Fibroblast of lung (primary cell): Measurements from ENCODE around the gene OR2L5.

Experiments
- EZH2 ChIP-seq: IDR thresholded peaks from 2 replicates; pipeline ENCODE4 v1.5.1; 2012; ENCODE audit warnings: low read length, control low read depth, mild to moderate bottlenecking; ENCODE audit errors: missing control alignments
- TF ChIP-seq, protein P1 (sequence below), 2 donors: IDR thresholded peaks in 1 of 2; conservative IDR thresholded peaks in 1 of 2; 1 replicate in 1 of 2; 2 replicates in 1 of 2; pipeline ENCODE4 v1.5.1; 2011 to 2012; ENCODE audit warnings: low read length in 2 of 2, control low read depth in 1 of 2, inconsistent platforms in 1 of 2, low read depth in 1 of 2, mild to moderate bottlenecking in 1 of 2

DNA sequence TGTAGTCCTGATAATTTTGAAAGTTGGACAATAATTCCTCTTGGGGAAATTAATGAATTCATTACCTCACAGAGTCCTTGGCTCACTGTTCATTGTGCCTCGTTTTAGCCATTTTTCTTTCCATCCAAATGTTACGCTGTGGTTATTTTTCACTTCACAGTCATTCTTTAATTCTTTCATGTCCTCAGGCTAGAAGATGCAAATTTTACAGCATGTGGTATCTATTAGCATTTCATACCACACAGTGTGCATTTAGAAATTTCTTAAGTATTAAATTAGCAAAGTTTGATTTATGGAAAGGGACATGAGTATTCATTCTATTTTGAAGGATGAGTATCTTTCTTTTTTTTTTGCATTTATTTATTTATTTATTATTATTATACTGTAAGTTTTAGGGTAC, 51.6 kb downstream of the OR2L5 start:
- TF ChIP-seq, protein P1, sequence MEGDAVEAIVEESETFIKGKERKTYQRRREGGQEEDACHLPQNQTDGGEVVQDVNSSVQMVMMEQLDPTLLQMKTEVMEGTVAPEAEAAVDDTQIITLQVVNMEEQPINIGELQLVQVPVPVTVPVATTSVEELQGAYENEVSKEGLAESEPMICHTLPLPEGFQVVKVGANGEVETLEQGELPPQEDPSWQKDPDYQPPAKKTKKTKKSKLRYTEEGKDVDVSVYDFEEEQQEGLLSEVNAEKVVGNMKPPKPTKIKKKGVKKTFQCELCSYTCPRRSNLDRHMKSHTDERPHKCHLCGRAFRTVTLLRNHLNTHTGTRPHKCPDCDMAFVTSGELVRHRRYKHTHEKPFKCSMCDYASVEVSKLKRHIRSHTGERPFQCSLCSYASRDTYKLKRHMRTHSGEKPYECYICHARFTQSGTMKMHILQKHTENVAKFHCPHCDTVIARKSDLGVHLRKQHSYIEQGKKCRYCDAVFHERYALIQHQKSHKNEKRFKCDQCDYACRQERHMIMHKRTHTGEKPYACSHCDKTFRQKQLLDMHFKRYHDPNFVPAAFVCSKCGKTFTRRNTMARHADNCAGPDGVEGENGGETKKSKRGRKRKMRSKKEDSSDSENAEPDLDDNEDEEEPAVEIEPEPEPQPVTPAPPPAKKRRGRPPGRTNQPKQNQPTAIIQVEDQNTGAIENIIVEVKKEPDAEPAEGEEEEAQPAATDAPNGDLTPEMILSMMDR (conservative IDR thresholded peaks at IDR 0.05 in 1 of 2, IDR thresholded peaks at IDR 0.05 in 1 of 2; ENCODE audit: low read depth in 1 of 2, low read length in 2 of 2): no peak
- no peak for TF ChIP-seq EZH2
